Skeletal muscle tissue (tissue), 5 donors: ENCODE data around the gene GAPT. TPM values are rescaled to one million over a fixed set of nuclear protein-coding genes. Genes with fewer than 3 reads are reported as not detected.
"Not testable (repeated sequence)": the region's sequence is repeated elsewhere in the genome, so short reads cannot be mapped to it uniquely, and the experiment has no call there.

Source experiments
- H3K27ac ChIP-seq: one replicate; pipeline ENCODE4 v1.7.0; 2013; ENCODE audit warnings: mild to moderate bottlenecking, low read depth, low read length, inconsistent platforms
- H3K27me3 ChIP-seq, 3 donors: one replicate each; pipeline ENCODE4 v1.7.0; 2013; ENCODE audit warnings: low read length in 3 of 3; ENCODE audit not compliant: control insufficient read depth in 3 of 3, insufficient read depth in 3 of 3
- H3K36me3 ChIP-seq, 3 donors: one replicate each; pipeline ENCODE4 v1.7.0; 2013; ENCODE audit warnings: low read length in 3 of 3; ENCODE audit not compliant: control insufficient read depth in 3 of 3, insufficient read depth in 3 of 3
- H3K4me1 ChIP-seq, 3 donors: one replicate each; pipeline ENCODE4 v1.7.0; 2013; ENCODE audit warnings: low read length in 3 of 3, mild to moderate bottlenecking in 3 of 3; ENCODE audit not compliant: control insufficient read depth in 3 of 3, insufficient read depth in 3 of 3
- H3K4me3 ChIP-seq, 3 donors: one replicate each; pipeline ENCODE4 v1.7.0; 2013; ENCODE audit warnings: low read length in 3 of 3
- H3K9ac ChIP-seq, 3 donors: one replicate each; pipeline ENCODE4 v1.7.0; 2013; ENCODE audit warnings: low read length in 3 of 3, mild to moderate bottlenecking in 3 of 3, moderate library complexity in 2 of 3, low read depth in 1 of 3
- H3K9me3 ChIP-seq, 3 donors: one replicate each; pipeline ENCODE4 v1.7.0; 2013; ENCODE audit warnings: low read length in 3 of 3; ENCODE audit not compliant: control insufficient read depth in 3 of 3
- small RNA-seq: library from RNA; depleted of rRNA; stranded (forward); fragments of <200 nt; gene quantifications from one replicate; pipeline ENCODE3, GENCODE V24; 2014
- total RNA-seq: library from RNA; depleted of rRNA; stranded (reverse); fragments of >200 nt; gene quantifications from one replicate; pipeline ENCODE4 v1.2.3, GENCODE V29; 2014
- donor health status: Osteomylitis.

GAPT gene
- total RNA-seq, 1 donor from 2014 or later: not detected

DNA sequence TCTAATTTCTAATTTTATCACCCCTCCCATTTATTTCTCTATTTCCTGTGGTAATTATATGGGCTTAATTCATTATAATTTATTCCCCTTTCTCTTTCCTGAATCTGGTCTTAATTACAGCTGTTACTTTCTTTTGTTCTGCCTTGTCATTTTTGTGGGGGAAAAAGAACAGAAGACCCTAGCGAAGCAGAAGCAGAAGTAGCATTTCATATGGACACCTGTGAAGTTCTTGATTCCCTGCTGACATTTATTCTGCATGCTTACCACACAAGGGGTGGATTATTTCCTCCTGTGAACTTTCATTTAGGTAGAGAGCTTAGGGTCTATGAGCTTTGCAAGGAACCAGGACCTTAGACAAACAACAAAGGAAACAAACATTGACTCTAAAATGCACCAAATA lies 33.3 kb downstream of the GAPT start:
- H3K27ac ChIP-seq: no peak overlapping the region
- H3K9me3 ChIP-seq: no peaks in the 10 kb centered on the region
- no peaks in the 10 kb centered on the region for H3K4me1 ChIP-seq
- H3K36me3 ChIP-seq: no peaks in the 10 kb centered on the region
- H3K27me3 ChIP-seq: no peaks in the 10 kb centered on the region
- no peak overlapping the region for H3K4me3 ChIP-seq
- no peak overlapping the region for H3K9ac ChIP-seq

DNA sequence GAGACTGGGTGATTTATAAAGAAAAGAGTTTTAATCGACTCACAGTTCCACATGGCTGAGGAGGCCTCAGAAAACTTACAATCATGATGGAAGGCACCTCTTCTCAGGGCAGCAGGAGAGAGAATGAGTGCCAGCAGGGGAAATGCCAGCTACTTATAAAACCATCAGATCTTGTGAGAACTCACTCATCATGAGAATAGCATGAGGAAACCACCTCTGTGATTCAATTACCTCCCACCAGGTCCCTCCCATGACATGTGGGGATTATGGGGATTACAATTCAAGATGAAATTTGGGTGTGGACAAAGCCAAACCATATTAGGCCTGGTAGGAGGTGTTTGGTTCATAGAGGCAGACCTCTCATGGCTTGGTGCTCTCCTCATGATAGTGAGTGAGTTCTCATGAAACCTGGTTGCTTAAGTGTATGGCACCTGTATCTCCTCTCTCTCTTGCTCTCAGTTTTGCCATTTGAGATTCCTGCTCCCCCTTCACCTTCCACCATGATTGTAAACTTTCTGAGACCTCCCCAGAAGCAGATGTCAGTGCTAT lies 39.8 kb downstream of the GAPT start:
- no peaks in the 10 kb centered on the region for H3K27me3 ChIP-seq
- H3K4me1 ChIP-seq: no peaks in the 10 kb centered on the region
- H3K9me3 ChIP-seq: no peaks in the 10 kb centered on the region
- no peak overlapping the region for H3K9ac ChIP-seq
- H3K36me3 ChIP-seq: no peaks in the 10 kb centered on the region
- H3K27ac ChIP-seq: no peak overlapping the region
- H3K4me3 ChIP-seq: no peak overlapping the region

DNA sequence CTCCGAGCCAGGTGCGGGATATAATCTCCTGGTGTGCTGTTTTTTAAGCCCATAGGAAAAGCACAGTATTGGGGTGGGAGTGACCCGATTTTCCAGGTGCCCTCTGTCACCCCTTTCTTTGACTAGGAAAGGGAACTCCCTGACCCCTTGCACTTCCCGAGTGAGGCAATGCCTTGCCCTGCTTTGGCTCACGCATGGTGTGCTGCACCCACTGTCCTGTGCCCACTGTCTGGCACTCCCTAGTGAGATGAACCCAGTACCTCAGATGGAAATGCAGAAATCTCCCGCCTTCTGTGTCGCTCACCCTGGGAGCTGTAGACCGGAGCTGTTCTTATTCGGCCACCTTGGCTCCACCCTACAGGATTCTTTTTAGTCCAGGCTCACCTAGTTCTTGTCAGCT lies 50.7 kb downstream of the GAPT start:
- H3K27ac ChIP-seq, H3K4me1 ChIP-seq, H3K9me3 ChIP-seq, H3K4me3 ChIP-seq, H3K27me3 ChIP-seq, H3K9ac ChIP-seq, H3K36me3 ChIP-seq: not testable (repeated sequence)

DNA sequence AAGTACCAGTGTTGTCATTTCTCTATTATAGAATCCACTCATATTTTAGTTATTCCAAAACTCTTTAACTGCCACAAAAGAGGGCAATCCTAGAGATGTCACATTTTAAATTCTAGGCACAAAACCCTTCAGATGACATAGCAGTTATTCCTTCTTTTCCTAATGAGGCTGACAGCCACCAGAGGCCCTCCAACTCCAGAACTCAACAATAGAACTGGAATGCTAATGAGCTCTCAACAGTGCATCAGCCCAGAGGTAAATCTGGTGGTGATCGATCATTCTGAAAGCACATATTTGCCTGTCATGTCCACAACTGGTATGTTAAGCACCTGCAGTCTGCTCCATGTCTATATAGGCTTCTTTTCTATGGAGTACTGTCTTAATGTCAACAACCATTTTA lies 51.5 kb downstream of the GAPT start:
- Histone ChIP-seq H3K27me3 (no peaks in the 10 kb centered on the region), H3K9ac (no peak overlapping the region), H3K9me3 (no peaks in the 10 kb centered on the region), H3K36me3 (no peaks in the 10 kb centered on the region), H3K27ac (no peak overlapping the region), H3K4me3 (no peak overlapping the region), H3K4me1 (no peaks in the 10 kb centered on the region)

DNA sequence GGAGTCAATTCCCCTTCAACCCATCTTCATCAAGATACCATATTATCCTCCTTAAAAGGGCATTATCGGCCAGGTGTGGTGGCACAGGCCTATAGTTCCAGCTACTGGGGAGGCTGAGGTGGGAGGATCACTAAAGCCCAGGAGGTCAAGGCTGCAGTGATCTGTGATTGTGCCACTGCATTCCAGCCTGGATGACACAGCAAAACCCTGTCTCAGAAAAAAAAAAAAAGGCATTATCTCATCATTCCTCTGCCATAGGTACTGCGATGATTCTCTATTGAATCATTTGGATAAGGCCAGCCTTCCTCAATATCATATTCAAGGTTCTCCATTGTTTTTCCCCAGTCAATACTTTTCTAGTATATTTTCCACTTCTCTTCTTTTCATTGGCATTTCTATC lies 52.5 kb downstream of the GAPT start:
- Histone ChIP-seq H3K4me3 (no peak overlapping the region), H3K27me3 (no peaks in the 10 kb centered on the region), H3K27ac (no peak overlapping the region), H3K36me3 (no peaks in the 10 kb centered on the region), H3K4me1 (no peaks in the 10 kb centered on the region), H3K9ac (no peak overlapping the region), H3K9me3 (no peaks in the 10 kb centered on the region)

DNA sequence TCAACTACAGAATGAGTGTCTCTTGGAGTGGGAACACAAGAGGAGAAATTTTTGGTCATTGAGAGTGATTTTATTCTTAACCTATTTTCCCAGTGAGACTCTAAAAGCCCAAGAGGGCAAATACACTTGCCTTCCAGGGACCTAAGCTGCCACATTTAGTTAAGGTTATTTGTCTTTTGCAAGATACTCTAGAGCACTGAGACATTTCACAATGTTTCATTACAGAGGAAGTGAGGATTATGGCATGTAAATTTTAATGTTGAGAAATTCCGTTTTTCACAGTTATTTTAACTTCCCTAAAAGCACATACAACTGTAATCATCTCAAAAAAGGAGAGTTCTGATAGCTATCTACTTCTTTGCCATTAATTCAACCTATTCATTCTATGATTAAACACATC lies 53.0 kb downstream of the GAPT start:
- no peaks in the 10 kb centered on the region for H3K9me3 ChIP-seq
- no peaks in the 10 kb centered on the region for H3K27me3 ChIP-seq
- H3K4me3 ChIP-seq: no peak overlapping the region
- H3K9ac ChIP-seq: no peak overlapping the region
- H3K36me3 ChIP-seq: no peaks in the 10 kb centered on the region
- H3K4me1 ChIP-seq: no peaks in the 10 kb centered on the region
- no peak overlapping the region for H3K27ac ChIP-seq

DNA sequence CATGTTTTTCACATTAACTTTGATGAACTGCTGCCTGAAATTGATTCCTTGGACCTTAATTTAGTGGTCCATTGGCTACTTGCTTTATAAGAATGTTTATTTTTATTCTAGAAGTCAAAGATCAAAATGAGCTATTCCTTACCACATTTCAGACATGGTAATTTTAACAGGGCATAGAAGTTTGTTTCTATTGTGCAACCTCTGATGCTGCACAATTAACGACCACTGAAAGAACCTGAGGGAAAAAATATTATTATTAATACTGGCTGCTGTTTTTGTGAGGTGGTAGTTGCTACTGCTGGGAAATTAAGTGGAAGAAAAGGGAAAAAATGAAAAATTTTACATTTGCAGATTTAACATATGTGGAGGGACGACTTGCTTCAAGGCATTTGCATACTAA lies 53.7 kb downstream of the GAPT start:
- Histone ChIP-seq H3K27ac (no peak overlapping the region), H3K9me3 (no peaks in the 10 kb centered on the region), H3K4me3 (no peak overlapping the region)

DNA sequence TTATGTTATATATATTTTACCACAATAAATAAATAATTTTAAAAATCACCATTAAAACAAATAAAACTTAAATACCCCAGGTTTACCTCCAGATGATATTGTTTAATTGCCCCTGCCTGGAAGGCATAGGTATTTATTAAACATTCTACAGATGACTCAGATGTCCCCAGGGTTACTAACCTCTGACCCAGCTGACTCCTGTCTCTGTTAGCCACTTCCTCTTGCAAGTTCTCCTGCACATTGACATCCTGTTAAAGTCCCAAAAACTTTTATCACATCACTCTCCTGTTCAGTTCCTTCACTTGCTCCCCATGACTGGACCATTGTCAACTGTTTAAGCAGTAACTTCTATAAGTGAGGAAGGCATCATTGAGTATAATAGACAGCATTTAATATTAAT lies 54.7 kb downstream of the GAPT start:
- Histone ChIP-seq H3K27ac (no peak overlapping the region), H3K9me3 (no peaks in the 10 kb centered on the region), H3K4me3 (no peak overlapping the region), H3K4me1 (no peaks in the 10 kb centered on the region), H3K27me3 (no peaks in the 10 kb centered on the region), H3K9ac (no peak overlapping the region), H3K36me3 (no peaks in the 10 kb centered on the region)

More for the DNA sequence above, 53.7 kb downstream of the GAPT start:
- Histone ChIP-seq H3K27me3 (no peaks in the 10 kb centered on the region), H3K36me3 (no peaks in the 10 kb centered on the region), H3K4me1 (no peaks in the 10 kb centered on the region), H3K9ac (no peak overlapping the region)

Small RNA genes lying within 50 kb of the gene (small RNA-seq; reads per million reads assigned to genes)
- not detected for gene MIR548AE2

Other genes with a start within 250 kb of the GAPT start
- 263 TPM for gene PLK2, start 31.3 kb upstream of the GAPT start, total RNA-seq
- gene RAB3C, start 91.6 kb downstream of the GAPT start, total RNA-seq: 0.52 TPM